GM12878 (cell line): Measurements from ENCODE around the gene ZNF532. TPM values are rescaled to one million over a fixed set of nuclear protein-coding genes. Genes with fewer than 3 reads are reported as not detected.
A peak's percentile ranks its signal among the peaks of the same experiment; 100 is the strongest.

Experiments
- ATAC-seq: fragments of 200-7000 bp; cut with Tn5 transposase; 3 replicates; pipeline ENCODE4 v1.9.1; 2020; ENCODE audit warnings: mild to moderate bottlenecking, moderate library complexity
- BruUV-seq: library from RNA; stranded (reverse); fragments of 400-500 nt; replicated peaks from 2 replicates; lab custom pipeline; 2021; lab: Mats Ljungman, UMichigan
- CTCF ChIA-PET: fragments of 300-600 bp; sonication (Branson Sonifier 250); formaldehyde crosslinking; extraction: SDS; loops from one replicate; lab custom pipeline; 2021; ENCODE audit warnings: inconsistent platforms; lab: Yijun Ruan, JAX
- POLR2A ChIA-PET: fragments of 350-600 bp; formaldehyde crosslinking; extraction: SDS; loops from one replicate; lab custom pipeline; 2021; ENCODE audit warnings: inconsistent platforms; lab: Charles Lee
- RAD21 ChIA-PET: fragments of 300-600 bp; sonication (Branson Sonifier 250); formaldehyde crosslinking; loops from one replicate; lab custom pipeline; 2023; ENCODE audit warnings: antibody characterized with exemption; ENCODE audit not compliant: unreplicated experiment; lab: Charles Lee
- SMC1A ChIA-PET: fragments of 300-600 bp; sonication (Branson Sonifier 250); formaldehyde crosslinking; loops from one replicate; lab custom pipeline; 2023; ENCODE audit not compliant: unreplicated experiment, uncharacterized antibody; lab: Charles Lee
- DNase-seq: peaks from one replicate; pipeline ENCODE4 v3.0.0-alpha.2; 2011; ENCODE audit warnings: low read depth, low spot score
- FAIRE-seq: peaks from 3 replicates; lab custom pipeline; 2011; peaks lifted over from hg19 to GRCh38; lab: Jason Lieb, UNC
- H2AFZ ChIP-seq: 2 replicates; pipeline ENCODE4 v1.6.0; 2011; ENCODE audit warnings: low read depth, low read length, control low read depth; ENCODE audit not compliant: control insufficient read depth
- H3K27ac ChIP-seq: 2 replicates; pipeline ENCODE4 v1.5.1; 2011; ENCODE audit warnings: control low read depth; ENCODE audit not compliant: control insufficient read depth, insufficient read depth
- H3K27me3 ChIP-seq, 2 experiments: replicated peaks in 1 of 2; 2 replicates each; pipeline versions ENCODE4 v1.6.0 to v1.6.1; 2011; ENCODE audit warnings: low read length in 1 of 2; ENCODE audit not compliant: control insufficient read depth in 2 of 2, insufficient read depth in 2 of 2
- H3K36me3 ChIP-seq, 2 experiments: 2 replicates each; pipeline ENCODE4 v1.5.1; 2011; ENCODE audit warnings: low read length in 1 of 2; ENCODE audit not compliant: control insufficient read depth in 2 of 2, insufficient read depth in 2 of 2
- H3K4me1 ChIP-seq: 2 replicates; pipeline ENCODE4 v1.6.1; 2011; ENCODE audit warnings: mild to moderate bottlenecking, low read length, moderate library complexity, mixed read lengths; ENCODE audit not compliant: control insufficient read depth, insufficient read depth
- H3K4me2 ChIP-seq: 2 replicates; pipeline ENCODE4 v1.6.0; 2011; ENCODE audit warnings: control low read depth; ENCODE audit not compliant: control insufficient read depth, insufficient read depth
- H3K4me3 ChIP-seq: fragments of 200-600 bp; sonication (generic); 2 replicates; pipeline ENCODE4 v1.5.1; 2016
- H3K79me2 ChIP-seq: 2 replicates; pipeline ENCODE4 v1.6.0; 2011; ENCODE audit warnings: low read length; ENCODE audit not compliant: control insufficient read depth, insufficient read depth
- H3K9ac ChIP-seq: 2 replicates; pipeline ENCODE4 v1.8.0; 2011; ENCODE audit warnings: low read length, control low read depth, mixed read lengths; ENCODE audit not compliant: control insufficient read depth, insufficient read depth
- H3K9me3 ChIP-seq: replicated peaks from 3 replicates; pipeline ENCODE4 v1.5.1; 2011; ENCODE audit warnings: mild to moderate bottlenecking, low read length; ENCODE audit not compliant: control insufficient read depth, insufficient read depth
- H4K20me1 ChIP-seq: 2 replicates; pipeline ENCODE4 v1.6.0; 2011; ENCODE audit not compliant: control insufficient read depth, insufficient read depth
- IKZF2 ChIP-seq, 2 experiments: fragments of 450-650 bp; IDR thresholded peaks; 2 replicates each; pipeline ENCODE4 v1.6.1; 2017; ENCODE audit warnings: mild to moderate bottlenecking in 2 of 2, moderate library complexity in 2 of 2
- JUNB ChIP-seq: IDR thresholded peaks from 2 replicates; pipeline ENCODE4 v1.6.1; 2016; ENCODE audit warnings: antibody characterized with exemption, mild to moderate bottlenecking
- JUND ChIP-seq: IDR thresholded peaks from 2 replicates; pipeline ENCODE4 v1.6.1; 2012; ENCODE audit warnings: low read depth, mild to moderate bottlenecking, low read length, improper control_type of control experiment, moderate library complexity
- KLF5 ChIP-seq: fragments of 450-650 bp; IDR thresholded peaks from 2 replicates; pipeline ENCODE4 v1.6.1; 2014; ENCODE audit warnings: mild to moderate bottlenecking; ENCODE audit not compliant: partially characterized antibody
- MTA2 ChIP-seq: fragments of 450-650 bp; IDR thresholded peaks from 2 replicates; pipeline ENCODE4 v1.6.1; 2016; ENCODE audit warnings: low read depth, mild to moderate bottlenecking, moderate library complexity
- ZBTB11 ChIP-seq: fragments of 450-650 bp; formaldehyde crosslinking; IDR thresholded peaks from 2 replicates; pipeline ENCODE4 v1.5.0; 2022; ENCODE audit warnings: mild to moderate bottlenecking, missing genetic modification characterization
- WGBS: methylation state at CpG from one replicate; pipeline ENCODE4 v1.1.6; 2016; ENCODE audit warnings: low lambda C conversion rate; ENCODE audit not compliant: insufficient replicate concordance, insufficient coverage; ENCODE audit errors: missing lambda C conversion rate; 5-methylcytosine and 5-hydroxymethylcytosine counted together
- in situ Hi-C: fragments of 300-500 bp; cut with MboI; formaldehyde crosslinking; loops from 9 replicates; pipeline ENCODE4 v1.14.3; 2018; ENCODE audit warnings: mixed read lengths
- intact Hi-C: fragments of 100-400 bp; cut with micrococcal nuclease; formaldehyde crosslinking; loops from one replicate; pipeline ENCODE4 v1.14.2; 2022; ENCODE audit not compliant: unreplicated experiment
- polyA plus RNA-seq, 11 experiments: library from polyadenylated mRNA; depleted of rRNA in 4 of 11; unstranded in 6 of 11; stranded (reverse) in 5 of 11; fragments of >200 nt; fragmentation: Nextera tagmentation in 4 of 11; fragmentation: Illumina TruSeq in 1 of 11; extraction: Ambion mirVana in 4 of 11; extraction: Trizol in 1 of 11; gene quantifications; 1 replicate in 1 of 11; 2 replicates in 10 of 11; pipeline versions ENCODE4 v1.2.1 to v1.2.3, GENCODE V29; 2011 to 2016; ENCODE audit warnings: inconsistent platforms in 2 of 11, missing spikeins in 2 of 11, low read depth in 1 of 11
- total RNA-seq, 4 experiments: library from RNA; depleted of rRNA in 3 of 4; stranded (reverse); fragments of >200 nt in 3 of 4; fragmentation: Illumina TruSeq in 1 of 4; extraction: Trizol in 1 of 4; gene quantifications; 2 replicates each; pipeline versions ENCODE4 v1.2.1 to v1.2.3, GENCODE V29; 2013 to 2021

The ZNF532 gene
- total and polyA plus RNA-seq, 10 of the 15 experiments (the other 5 are each of a cell fraction or from before 2014, with no cell fraction given), result 0.44 to 3.4 (median 1.4) TPM

GRCh38 chr18:58980991-58981390 lies 116.3 kb downstream of the ZNF532 start:
- in situ Hi-C loops (loop anchor here (25.0 kb wide), 1 partner anchor 906 kb away; the partner anchor contains the start of gene PMAIP1), intact Hi-C loops (no loop called here)
- Histone ChIP-seq H3K9ac (no peak overlapping the region), H4K20me1 (no peaks in the 10 kb centered on the region), H3K36me3 (peaks cover 0 to 5% of the 10 kb centered on the region in 2 experiments; a peak in 1 of 4 replicates), H3K27ac (no peak overlapping the region), H3K4me3 (no peak overlapping the region), H3K9me3 (no peaks in the 10 kb centered on the region), H3K4me2 (peak overlapping the region; percentile 22; the same call in 1 of the 2 replicates), H3K4me1 (peaks cover 7% of the 10 kb centered on the region), H3K79me2 (no peaks in the 10 kb centered on the region), H3K27me3 (no peaks in the 10 kb centered on the region), H2AFZ (no peak overlapping the region)
- peak; percentile 84 for ATAC-seq
- TF ChIP-seq KLF5 (no peak), MTA2 (peak; percentile 33; the same call in 1 of the 2 replicates), JUNB (peak; percentile 89), JUND (peak; percentile 18; the same call in 1 of the 2 replicates), ZBTB11 (no peak), IKZF2 (IDR thresholded peaks at IDR 0.05) (0 out of 4 replicates have a peak, but pooled peaks of 1 of the 2 experiments have one; percentile 21)
- RAD21 ChIA-PET, result no interaction called here
- no peak for DNase-seq
- SMC1A ChIA-PET, result interaction anchor here (0.9 to 1.9 kb wide), 2 partner anchors 9 to 15 kb away, joined by 4 read pairs; no protein-coding TSS in a partner anchor
- peak; percentile 27 for FAIRE-seq
- 68% methylated on average over 4 of the region's 4 CpGs for WGBS
- CTCF ChIA-PET, result no interaction called here
- POLR2A ChIA-PET, result no interaction called here
- no TSS peak for BruUV-seq
